Fibroblast of the aortic adventitia (primary cell): Measurements from ENCODE around the gene GREB1. TPM values are rescaled to one million over a fixed set of nuclear protein-coding genes. Genes with fewer than 3 reads are reported as not detected.

Experiments used
- DNase-seq: peaks from one replicate; pipeline ENCODE4 v3.0.0-alpha.2; 2010; ENCODE audit warnings: low read depth
- H3K4me3 ChIP-seq: 2 replicates; pipeline ENCODE4 v1.5.1; 2011; ENCODE audit warnings: low read depth, mild to moderate bottlenecking, control low read depth, low read length, moderate library complexity
- CTCF ChIP-seq: IDR thresholded peaks from 2 replicates; pipeline ENCODE4 v1.5.1; 2011; ENCODE audit warnings: mild to moderate bottlenecking, low read length, control low read depth, inconsistent platforms; ENCODE audit not compliant: insufficient read depth
- total RNA-seq: library from RNA; depleted of rRNA; stranded (reverse); fragments of >200 nt; gene quantifications from 2 replicates; pipeline ENCODE4 v1.2.3, GENCODE V29; 2012; ENCODE audit warnings: low replicate concordance

Gene GREB1
- total RNA-seq, 1 donor: under 0.01 TPM

DNA sequence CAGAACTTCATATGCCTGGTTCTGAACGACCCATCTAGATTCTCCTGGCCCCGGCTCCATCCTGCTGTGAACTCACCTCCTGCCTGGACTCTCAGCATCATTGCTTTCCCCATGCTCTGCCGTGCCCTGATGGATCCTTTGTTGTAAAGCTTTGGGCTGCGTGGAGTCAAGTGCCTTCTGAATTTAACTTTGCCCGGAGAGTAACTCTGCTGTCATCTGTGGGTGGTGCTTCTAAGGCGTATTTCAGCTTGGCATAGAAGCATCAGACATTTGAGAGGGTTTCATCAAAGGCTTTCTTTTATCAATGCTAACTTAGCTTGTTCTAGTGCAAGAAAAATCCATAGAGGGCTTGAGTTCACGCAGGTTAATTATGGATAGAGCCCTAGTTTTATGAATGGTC is 8.1 kb upstream of the GREB1 start:
- no peak for DNase-seq
- TF ChIP-seq CTCF: no peak
- H3K4me3 ChIP-seq: no peak overlapping the region

- TF ChIP-seq CTCF: no peak
- no peak for DNase-seq
- no peak overlapping the region for H3K4me3 ChIP-seq
Observed at GRCh38 chr2:11527001-11527400, 6.8 kb upstream of the GREB1 start.

DNA sequence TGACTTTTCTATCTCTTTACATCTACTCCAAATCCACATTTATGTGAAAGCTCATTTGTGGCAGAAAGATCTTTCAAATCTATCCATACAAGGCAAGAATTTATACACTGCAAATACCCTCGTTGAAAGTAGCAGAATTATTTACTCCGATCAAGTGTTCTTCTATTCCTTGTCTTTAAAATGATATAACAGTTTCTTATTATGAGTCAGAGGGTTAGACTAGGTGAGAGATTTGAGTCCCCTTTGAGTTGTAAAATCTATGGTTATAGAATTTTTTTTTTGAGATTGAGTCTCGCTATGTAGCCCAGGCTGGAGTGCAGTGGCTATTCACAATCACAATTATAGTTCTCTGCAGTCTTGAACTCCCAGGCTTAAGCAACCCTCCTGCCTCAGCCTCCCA is 5.6 kb upstream of the GREB1 start:
- no peak for DNase-seq
- no peak overlapping the region for H3K4me3 ChIP-seq
- no peak for TF ChIP-seq CTCF

DNA sequence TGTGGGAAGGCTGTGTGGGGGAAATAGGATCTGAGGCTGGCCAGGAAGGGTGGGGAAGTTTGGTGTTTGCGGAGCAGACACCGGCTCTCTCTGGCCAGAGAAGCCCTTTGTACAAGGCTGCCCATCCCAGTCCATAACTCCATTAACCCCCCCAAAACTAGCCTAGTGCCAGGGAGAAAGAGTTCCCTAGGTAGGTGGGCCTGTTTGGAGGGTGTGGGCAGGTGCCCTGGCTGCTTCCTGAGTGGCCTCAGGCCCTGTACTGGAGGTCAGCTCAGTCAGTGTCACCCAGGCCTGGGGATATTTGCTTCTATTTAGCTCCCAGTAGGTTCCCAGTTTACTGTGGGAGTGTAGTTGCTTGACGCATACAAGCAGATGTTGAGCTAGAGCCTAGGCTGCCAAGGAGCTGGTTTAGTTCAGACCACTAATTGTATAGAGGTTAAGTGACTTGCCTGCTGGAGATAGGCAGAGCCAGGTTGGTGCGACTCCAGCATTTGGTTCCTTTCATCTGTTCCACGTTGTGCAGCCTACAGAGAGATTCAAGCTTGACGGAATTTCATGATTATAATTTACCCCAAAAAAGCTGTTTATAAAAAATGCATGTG is 2.9 kb upstream of the GREB1 start:
- DNase-seq: no peak
- no peak for TF ChIP-seq CTCF
- H3K4me3 ChIP-seq: no peak overlapping the region

DNA sequence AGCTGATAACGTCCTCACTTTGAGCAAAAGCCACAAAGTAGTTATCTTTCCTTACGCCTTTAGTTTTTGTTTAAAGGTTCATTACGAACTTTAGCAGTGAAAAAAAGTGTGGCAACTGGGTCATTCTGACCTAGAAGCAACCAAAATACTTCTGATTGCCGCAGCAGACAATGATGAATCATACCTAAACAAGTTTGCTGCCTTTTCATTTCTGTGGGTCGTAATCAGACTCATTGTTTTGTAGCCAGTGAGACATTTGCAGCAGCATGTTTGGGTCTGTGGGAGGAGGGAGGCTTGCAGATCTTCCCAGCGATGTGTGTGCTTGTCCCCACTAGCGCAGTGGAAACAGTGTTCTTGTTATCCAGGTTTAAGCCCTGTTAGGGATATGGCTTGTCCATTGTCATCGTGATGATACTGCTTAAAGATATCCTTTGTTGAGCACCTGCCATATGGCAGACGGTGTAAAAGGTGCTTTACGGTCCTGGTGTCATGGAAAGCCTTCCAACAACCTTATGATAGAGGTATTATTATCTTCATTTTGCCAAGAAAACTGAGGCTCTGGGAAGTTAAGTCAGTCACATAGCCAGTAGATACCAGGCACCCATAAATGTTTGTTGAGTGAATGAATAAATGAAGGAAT is 1.3 kb upstream of the GREB1 start:
- H3K4me3 ChIP-seq: no peak overlapping the region
- TF ChIP-seq CTCF: no peak
- DNase-seq: peak; percentile 10

- DNase-seq: no peak
- H3K4me3 ChIP-seq: no peak overlapping the region
- no peak for TF ChIP-seq CTCF
Observed at GRCh38 chr2:11534071-11534745, 363 bp downstream of the GREB1 start.
